IPS DF 6.9 (cell line): Measurements from ENCODE around the gene BRD3OS.

ENCODE experiments used
- DNase-seq: peaks from one replicate; pipeline ENCODE4 v3.0.0-alpha.2; 2013; ENCODE audit warnings: low read depth, low spot score
- H3K27ac ChIP-seq: one replicate; pipeline ENCODE4 v1.5.1; 2013; ENCODE audit warnings: low read length, control low read depth
- H3K27me3 ChIP-seq: 2 replicates; pipeline ENCODE4 v1.6.1; 2013; ENCODE audit warnings: mild to moderate bottlenecking, low read length; ENCODE audit not compliant: control insufficient read depth, insufficient read depth
- H3K36me3 ChIP-seq: 2 replicates; pipeline ENCODE4 v1.6.1; 2013; ENCODE audit warnings: low read length; ENCODE audit not compliant: control insufficient read depth, insufficient read depth
- H3K4me1 ChIP-seq: 2 replicates; pipeline ENCODE4 v1.6.1; 2013; ENCODE audit warnings: low read length; ENCODE audit not compliant: control insufficient read depth, insufficient read depth
- H3K4me3 ChIP-seq: 2 replicates; pipeline ENCODE4 v1.5.1; 2013; ENCODE audit warnings: mild to moderate bottlenecking, low read length
- H3K9me3 ChIP-seq: 2 replicates; pipeline ENCODE4 v1.6.1; 2013; ENCODE audit warnings: low read length, inconsistent platforms; ENCODE audit not compliant: control insufficient read depth, insufficient read depth
- WGBS: extraction: QIAGEN DNeasy Blood & Tissue Kit; methylation state at CpG from one replicate; pipeline ENCODE4 v1.1.7; 2013; ENCODE audit warnings: mixed read lengths, missing lambda C conversion rate; ENCODE audit not compliant: insufficient read length, insufficient coverage; 5-methylcytosine and 5-hydroxymethylcytosine counted together

Gene BRD3OS

GRCh38 chr9:134035041-134036039, 10.1 kb downstream of the BRD3OS start:
- Histone ChIP-seq H3K27me3 (no peaks in the 10 kb centered on the region), H3K36me3 (peaks cover 56% of the 10 kb centered on the region), H3K27ac (no peak overlapping the region), H3K4me1 (no peaks in the 10 kb centered on the region; the same call in 1 of the 2 replicates), H3K9me3 (no peaks in the 10 kb centered on the region), H3K4me3 (no peak overlapping the region)
- DNase-seq, result no peak
- no CpG with 5 or more reads among the region's 28 CpGs for WGBS

GRCh38 chr9:134036130-134036529, 10.8 kb downstream of the BRD3OS start:
- H3K9me3 ChIP-seq, result no peaks in the 10 kb centered on the region
- DNase-seq, result no peak
- H3K4me3 ChIP-seq, result no peak overlapping the region
- no peak overlapping the region for H3K27ac ChIP-seq
- H3K4me1 ChIP-seq, result no peaks in the 10 kb centered on the region; the same call in 1 of the 2 replicates
- WGBS, result no CpG with 5 or more reads among the region's 16 CpGs
- H3K36me3 ChIP-seq, result peaks cover 58% of the 10 kb centered on the region
- H3K27me3 ChIP-seq, result no peaks in the 10 kb centered on the region

GRCh38 chr9:134037641-134038040, 12.4 kb downstream of the BRD3OS start:
- peaks cover 64% of the 10 kb centered on the region for H3K36me3 ChIP-seq
- DNase-seq, result no peak
- H3K4me3 ChIP-seq, result no peak overlapping the region
- H3K27ac ChIP-seq, result no peak overlapping the region
- no peaks in the 10 kb centered on the region for H3K27me3 ChIP-seq
- no peaks in the 10 kb centered on the region; the same call in 1 of the 2 replicates for H3K4me1 ChIP-seq
- WGBS, result no CpG with 5 or more reads among the region's 2 CpGs
- no peaks in the 10 kb centered on the region for H3K9me3 ChIP-seq

- Histone ChIP-seq H3K4me1 (no peaks in the 10 kb centered on the region), H3K36me3 (peaks cover 50% of the 10 kb centered on the region)
- no CpG with 5 or more reads among the region's 20 CpGs for WGBS
Measured at GRCh38 chr9:134039386-134040175, 14.3 kb downstream of the BRD3OS start.

GRCh38 chr9:134040176-134040565, 14.9 kb downstream of the BRD3OS start:
- no peaks in the 10 kb centered on the region for H3K4me1 ChIP-seq
- H3K27ac ChIP-seq, result no peak overlapping the region
- H3K36me3 ChIP-seq, result peaks cover 49% of the 10 kb centered on the region
- no peak overlapping the region for H3K4me3 ChIP-seq
- H3K9me3 ChIP-seq, result no peaks in the 10 kb centered on the region
- no CpG with 5 or more reads among the region's 17 CpGs for WGBS
- DNase-seq, result no peak
- no peaks in the 10 kb centered on the region for H3K27me3 ChIP-seq

More at GRCh38 chr9:134039386-134040175, 14.3 kb downstream of the BRD3OS start:
- no peaks in the 10 kb centered on the region for H3K27me3 ChIP-seq
- H3K27ac ChIP-seq, result no peak overlapping the region
- no peaks in the 10 kb centered on the region for H3K9me3 ChIP-seq
- H3K4me3 ChIP-seq, result no peak overlapping the region
- no peak for DNase-seq

- H3K4me1 ChIP-seq, result no peaks in the 10 kb centered on the region
- no CpG with 5 or more reads among the region's 21 CpGs for WGBS
- no peaks in the 10 kb centered on the region for H3K27me3 ChIP-seq
- peaks cover 49% of the 10 kb centered on the region for H3K36me3 ChIP-seq
- DNase-seq, result no peak
- H3K4me3 ChIP-seq, result no peak overlapping the region
- no peaks in the 10 kb centered on the region for H3K9me3 ChIP-seq
- H3K27ac ChIP-seq, result no peak overlapping the region
Measured at GRCh38 chr9:134040781-134041648, 15.7 kb downstream of the BRD3OS start.

- no peak overlapping the region for H3K4me3 ChIP-seq
- H3K4me1 ChIP-seq, result no peaks in the 10 kb centered on the region
- H3K27ac ChIP-seq, result no peak overlapping the region
- DNase-seq, result no peak
- no peaks in the 10 kb centered on the region for H3K9me3 ChIP-seq
- H3K27me3 ChIP-seq, result no peaks in the 10 kb centered on the region
- H3K36me3 ChIP-seq, result peaks cover 50% of the 10 kb centered on the region
- no CpG with 5 or more reads among the region's 16 CpGs for WGBS
Measured at GRCh38 chr9:134041649-134041962, 16.3 kb downstream of the BRD3OS start.

- H3K4me3 ChIP-seq, result no peak overlapping the region
- no CpG with 5 or more reads among the region's 11 CpGs for WGBS
- H3K9me3 ChIP-seq, result no peaks in the 10 kb centered on the region
- DNase-seq, result no peak
- H3K36me3 ChIP-seq, result peaks cover 64% of the 10 kb centered on the region
- no peaks in the 10 kb centered on the region for H3K4me1 ChIP-seq
- no peak overlapping the region for H3K27ac ChIP-seq
- no peaks in the 10 kb centered on the region for H3K27me3 ChIP-seq
Measured at GRCh38 chr9:134043531-134043988, 18.3 kb downstream of the BRD3OS start.

GRCh38 chr9:134044944-134045343, 19.7 kb downstream of the BRD3OS start:
- peaks cover 70% of the 10 kb centered on the region for H3K36me3 ChIP-seq
- no CpG with 5 or more reads among the region's 12 CpGs for WGBS
- no peaks in the 10 kb centered on the region for H3K27me3 ChIP-seq

More at GRCh38 chr9:134044944-134045343, 19.7 kb downstream of the BRD3OS start:
- H3K4me1 ChIP-seq, result no peaks in the 10 kb centered on the region
- no peaks in the 10 kb centered on the region for H3K9me3 ChIP-seq
- DNase-seq, result no peak
- no peak overlapping the region for H3K27ac ChIP-seq
- no peak overlapping the region for H3K4me3 ChIP-seq
